ENCODE measurements around the gene RPL36AL.
A peak's percentile ranks its signal among the peaks of the same experiment; 100 is the strongest.

Gene RPL36AL

GRCh38 chr14:49617852-49618519, 2.4 kb downstream of the RPL36AL start:
- Histone ChIP-seq H3K36me3 (ENCODE audit: low read depth) (peaks cover 56% of the 10 kb centered on the region), H3K9me3 (ENCODE audit: severe bottlenecking) (no peaks in the 10 kb centered on the region), H3K4me3 (ENCODE audit: severe bottlenecking) (no peak overlapping the region), H3K4me1 (ENCODE audit: insufficient read depth, poor library complexity, severe bottlenecking) (peaks cover 18% of the 10 kb centered on the region), H3K27me3 (ENCODE audit: insufficient read depth, poor library complexity, severe bottlenecking) (no peaks in the 10 kb centered on the region), H3K27ac (ENCODE audit: poor library complexity, severe bottlenecking) (peak overlapping the region; percentile 81)
- ATAC-seq (ENCODE audit: low read depth) (no peak), DNase-seq (ENCODE audit: low spot score) (no peak)
- no peak for TF ChIP-seq CTCF (IDR thresholded peaks at IDR 0.05; ENCODE audit: poor library complexity, severe bottlenecking)

- H3K36me3 ChIP-seq (ENCODE audit: low read depth): peaks cover 70% of the 10 kb centered on the region
- TF ChIP-seq CTCF (IDR thresholded peaks at IDR 0.05; ENCODE audit: poor library complexity, severe bottlenecking): no peak
- no peak for ATAC-seq (ENCODE audit: low read depth)
Observed at GRCh38 chr14:49615776-49616175, 4.7 kb downstream of the RPL36AL start.

GRCh38 chr14:49614196-49614595, 6.2 kb downstream of the RPL36AL start:
- H3K27ac ChIP-seq (ENCODE audit: poor library complexity, severe bottlenecking): no peak overlapping the region
- ATAC-seq (ENCODE audit: low read depth) (no peak), DNase-seq (ENCODE audit: low spot score) (no peak)
- H3K27me3 ChIP-seq (ENCODE audit: insufficient read depth, poor library complexity, severe bottlenecking): no peaks in the 10 kb centered on the region
- peaks cover 69% of the 10 kb centered on the region for H3K36me3 ChIP-seq (ENCODE audit: low read depth)
- H3K9me3 ChIP-seq (ENCODE audit: severe bottlenecking): no peaks in the 10 kb centered on the region
- no peak overlapping the region for H3K4me3 ChIP-seq (ENCODE audit: severe bottlenecking)
- peaks cover 16% of the 10 kb centered on the region for H3K4me1 ChIP-seq (ENCODE audit: insufficient read depth, poor library complexity, severe bottlenecking)
- TF ChIP-seq CTCF (IDR thresholded peaks at IDR 0.05; ENCODE audit: poor library complexity, severe bottlenecking): no peak

More at GRCh38 chr14:49615776-49616175, 4.7 kb downstream of the RPL36AL start:
- DNase-seq (ENCODE audit: low spot score): no peak
- H3K27me3 ChIP-seq (ENCODE audit: insufficient read depth, poor library complexity, severe bottlenecking): no peaks in the 10 kb centered on the region
- H3K4me1 ChIP-seq (ENCODE audit: insufficient read depth, poor library complexity, severe bottlenecking): peaks cover 16% of the 10 kb centered on the region
- peak overlapping the region; percentile 10 for H3K27ac ChIP-seq (ENCODE audit: poor library complexity, severe bottlenecking)
- H3K4me3 ChIP-seq (ENCODE audit: severe bottlenecking): no peak overlapping the region
- H3K9me3 ChIP-seq (ENCODE audit: severe bottlenecking): no peaks in the 10 kb centered on the region

- H3K4me1 ChIP-seq (ENCODE audit: insufficient read depth, poor library complexity, severe bottlenecking): peaks cover 8% of the 10 kb centered on the region
- ATAC-seq (ENCODE audit: low read depth): no peak
- H3K36me3 ChIP-seq (ENCODE audit: low read depth): peaks cover 59% of the 10 kb centered on the region
- H3K27me3 ChIP-seq (ENCODE audit: insufficient read depth, poor library complexity, severe bottlenecking): no peaks in the 10 kb centered on the region
- H3K4me3 ChIP-seq (ENCODE audit: severe bottlenecking): no peak overlapping the region
- H3K9me3 ChIP-seq (ENCODE audit: severe bottlenecking): no peaks in the 10 kb centered on the region
- TF ChIP-seq CTCF (IDR thresholded peaks at IDR 0.05; ENCODE audit: poor library complexity, severe bottlenecking): no peak
- no peak for DNase-seq (ENCODE audit: low spot score)
- H3K27ac ChIP-seq (ENCODE audit: poor library complexity, severe bottlenecking): no peak overlapping the region
Observed at GRCh38 chr14:49612671-49613070, 7.8 kb downstream of the RPL36AL start.

GRCh38 chr14:49612251-49612650, 8.2 kb downstream of the RPL36AL start:
- no peak for DNase-seq (ENCODE audit: low spot score)
- peaks cover 59% of the 10 kb centered on the region for H3K36me3 ChIP-seq (ENCODE audit: low read depth)
- H3K4me3 ChIP-seq (ENCODE audit: severe bottlenecking): no peak overlapping the region
- ATAC-seq (ENCODE audit: low read depth): no peak
- H3K27ac ChIP-seq (ENCODE audit: poor library complexity, severe bottlenecking): no peak overlapping the region
- no peaks in the 10 kb centered on the region for H3K27me3 ChIP-seq (ENCODE audit: insufficient read depth, poor library complexity, severe bottlenecking)
- TF ChIP-seq CTCF (IDR thresholded peaks at IDR 0.05; ENCODE audit: poor library complexity, severe bottlenecking): no peak
- H3K4me1 ChIP-seq (ENCODE audit: insufficient read depth, poor library complexity, severe bottlenecking): peaks cover 4% of the 10 kb centered on the region
- no peaks in the 10 kb centered on the region for H3K9me3 ChIP-seq (ENCODE audit: severe bottlenecking)
